Fibroblast of pulmonary artery (primary cell): ENCODE results near the gene SLC6A13.

Experiments used
- DNase-seq: peaks from one replicate; pipeline ENCODE4 v3.0.0-alpha.2; 2010; ENCODE audit warnings: low read depth
- H3K4me3 ChIP-seq: replicated peaks from 2 replicates; pipeline ENCODE4 v1.5.1; 2011; ENCODE audit warnings: low read depth, mild to moderate bottlenecking, control low read depth, low read length, moderate library complexity
- TF ChIP-seq, protein P1 (sequence below): IDR thresholded peaks from 2 replicates; pipeline ENCODE4 v1.5.1; 2011; ENCODE audit warnings: mild to moderate bottlenecking, control low read depth, low read length, inconsistent platforms; ENCODE audit errors: missing control alignments

The SLC6A13 gene

GRCh38 chr12:180445-180844 is 82.2 kb downstream of the SLC6A13 start:
- DNase-seq, result no peak
- H3K4me3 ChIP-seq, result no peak overlapping the region
- TF ChIP-seq, protein P1, sequence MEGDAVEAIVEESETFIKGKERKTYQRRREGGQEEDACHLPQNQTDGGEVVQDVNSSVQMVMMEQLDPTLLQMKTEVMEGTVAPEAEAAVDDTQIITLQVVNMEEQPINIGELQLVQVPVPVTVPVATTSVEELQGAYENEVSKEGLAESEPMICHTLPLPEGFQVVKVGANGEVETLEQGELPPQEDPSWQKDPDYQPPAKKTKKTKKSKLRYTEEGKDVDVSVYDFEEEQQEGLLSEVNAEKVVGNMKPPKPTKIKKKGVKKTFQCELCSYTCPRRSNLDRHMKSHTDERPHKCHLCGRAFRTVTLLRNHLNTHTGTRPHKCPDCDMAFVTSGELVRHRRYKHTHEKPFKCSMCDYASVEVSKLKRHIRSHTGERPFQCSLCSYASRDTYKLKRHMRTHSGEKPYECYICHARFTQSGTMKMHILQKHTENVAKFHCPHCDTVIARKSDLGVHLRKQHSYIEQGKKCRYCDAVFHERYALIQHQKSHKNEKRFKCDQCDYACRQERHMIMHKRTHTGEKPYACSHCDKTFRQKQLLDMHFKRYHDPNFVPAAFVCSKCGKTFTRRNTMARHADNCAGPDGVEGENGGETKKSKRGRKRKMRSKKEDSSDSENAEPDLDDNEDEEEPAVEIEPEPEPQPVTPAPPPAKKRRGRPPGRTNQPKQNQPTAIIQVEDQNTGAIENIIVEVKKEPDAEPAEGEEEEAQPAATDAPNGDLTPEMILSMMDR, result no peak

- DNase-seq, result no peak
- TF ChIP-seq, protein P1, result no peak
- H3K4me3 ChIP-seq, result no peak overlapping the region
Measured at GRCh38 chr12:179885-180284, 82.8 kb downstream of the SLC6A13 start.

DNA sequence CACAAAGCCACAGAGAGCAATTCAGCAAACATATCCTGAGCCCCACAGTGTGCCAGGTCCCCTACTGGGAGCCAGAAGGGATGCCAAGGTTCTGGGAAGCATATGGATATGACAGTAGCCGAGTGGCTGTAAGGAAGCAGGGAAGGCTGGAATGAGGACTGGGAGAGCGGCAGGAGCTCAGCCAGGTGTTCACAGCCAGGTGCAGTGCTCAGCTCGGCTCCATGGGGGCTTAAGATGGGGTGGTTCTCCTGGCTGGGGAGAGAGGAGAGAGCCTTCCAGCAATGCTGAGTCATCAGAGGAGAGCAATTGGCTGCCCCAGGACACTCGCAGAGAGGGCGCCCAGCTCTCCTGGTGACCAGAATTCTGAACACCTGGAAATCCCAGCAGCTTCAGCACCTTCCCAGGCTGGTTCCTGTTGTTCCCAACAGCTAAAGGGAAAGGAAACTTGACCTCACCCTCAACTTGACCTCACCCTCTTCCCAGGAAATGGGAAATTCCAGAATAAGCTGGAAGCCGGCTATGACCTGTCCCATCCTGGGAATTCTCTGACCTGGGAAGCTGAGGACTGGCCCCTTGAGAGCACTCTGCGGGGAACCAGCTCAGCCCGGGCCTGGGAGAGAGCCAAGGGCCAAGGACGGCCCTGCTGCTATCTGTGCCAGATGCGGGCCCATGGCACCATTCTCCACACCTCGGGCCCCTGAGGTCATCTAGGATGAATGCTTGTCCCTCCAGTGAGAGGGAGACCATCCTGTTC is 83.3 kb downstream of the SLC6A13 start:
- DNase-seq, result no peak
- TF ChIP-seq, protein P1, result no peak
- no peak overlapping the region for H3K4me3 ChIP-seq

DNA sequence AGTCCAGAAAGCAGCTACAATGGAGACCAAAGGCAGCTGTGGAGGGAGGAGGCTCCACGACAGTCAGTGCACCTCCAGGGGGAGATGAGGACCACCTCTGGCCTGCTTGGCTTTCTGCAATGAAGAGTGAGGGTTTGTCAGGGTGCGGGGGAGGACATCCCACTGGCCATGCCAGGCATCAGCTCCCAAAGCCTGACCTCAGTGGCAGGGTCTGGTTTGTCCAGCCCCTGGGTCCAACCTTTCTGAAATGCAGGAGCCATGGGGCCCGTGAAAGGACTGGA is 83.9 kb downstream of the SLC6A13 start:
- TF ChIP-seq, protein P1, result no peak
- no peak for DNase-seq
- H3K4me3 ChIP-seq, result no peak overlapping the region

- H3K4me3 ChIP-seq, result no peak overlapping the region
- TF ChIP-seq, protein P1, result no peak
- DNase-seq, result no peak
Measured at GRCh38 chr12:177980-178828, 84.4 kb downstream of the SLC6A13 start.

- H3K4me3 ChIP-seq, result no peak overlapping the region
- no peak for DNase-seq
- TF ChIP-seq, protein P1, result no peak
Measured at GRCh38 chr12:177336-177979, 85.2 kb downstream of the SLC6A13 start.
